ENCODE results near the gene MARCKSL1. TPM values are rescaled to one million over a fixed set of nuclear protein-coding genes. Genes with fewer than 3 reads are reported as not detected.

The MARCKSL1 gene, protein sequence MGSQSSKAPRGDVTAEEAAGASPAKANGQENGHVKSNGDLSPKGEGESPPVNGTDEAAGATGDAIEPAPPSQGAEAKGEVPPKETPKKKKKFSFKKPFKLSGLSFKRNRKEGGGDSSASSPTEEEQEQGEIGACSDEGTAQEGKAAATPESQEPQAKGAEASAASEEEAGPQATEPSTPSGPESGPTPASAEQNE
- 56.1 and 67.2 TPM in 2 replicates for total RNA-seq

DNA sequence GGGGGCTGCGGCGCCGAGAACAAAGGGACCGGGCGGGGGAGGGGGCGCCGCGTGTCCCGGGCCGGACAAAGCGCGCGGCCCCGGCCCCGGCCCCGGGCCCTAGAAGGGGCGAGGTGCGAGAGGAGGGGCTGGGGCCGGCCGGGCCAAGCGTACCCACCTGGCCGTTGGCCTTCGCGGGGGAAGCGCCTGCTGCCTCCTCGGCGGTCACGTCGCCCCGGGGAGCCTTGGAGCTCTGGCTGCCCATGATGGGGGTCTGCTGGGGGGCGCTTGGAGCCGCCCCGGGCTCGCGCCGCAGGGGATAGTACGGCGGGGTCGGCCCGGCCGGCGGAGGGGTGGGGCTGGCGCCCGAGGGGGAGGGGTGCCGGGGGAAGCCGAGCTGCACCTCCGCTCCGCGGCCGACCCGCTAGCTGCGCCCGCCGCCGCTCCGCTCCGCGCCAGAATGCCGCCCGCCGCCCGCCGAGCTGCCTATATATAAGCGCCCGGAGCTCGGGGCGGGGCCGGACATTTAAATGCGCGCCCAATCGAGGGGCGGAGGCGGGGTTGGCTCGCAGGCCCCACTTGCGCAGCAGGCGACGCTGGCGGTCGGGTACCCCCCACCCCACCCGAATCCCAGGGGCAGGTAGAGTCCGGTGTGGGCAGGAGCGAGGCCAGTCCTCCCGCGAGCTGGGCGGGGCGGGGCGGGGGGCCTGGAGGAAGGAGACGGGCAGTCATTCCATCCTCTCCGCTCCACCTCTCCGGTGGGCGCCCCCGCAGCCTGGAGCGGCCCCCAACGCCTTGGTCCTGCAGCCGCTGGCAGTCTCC is at the start of gene MARCKSL1:
Gene MARCKSL1, minus strand, starts transcription at position 444 of the 801 bp plus-strand sequence. Its CDS starts 200 bp downstream, at position 244.

DNA sequence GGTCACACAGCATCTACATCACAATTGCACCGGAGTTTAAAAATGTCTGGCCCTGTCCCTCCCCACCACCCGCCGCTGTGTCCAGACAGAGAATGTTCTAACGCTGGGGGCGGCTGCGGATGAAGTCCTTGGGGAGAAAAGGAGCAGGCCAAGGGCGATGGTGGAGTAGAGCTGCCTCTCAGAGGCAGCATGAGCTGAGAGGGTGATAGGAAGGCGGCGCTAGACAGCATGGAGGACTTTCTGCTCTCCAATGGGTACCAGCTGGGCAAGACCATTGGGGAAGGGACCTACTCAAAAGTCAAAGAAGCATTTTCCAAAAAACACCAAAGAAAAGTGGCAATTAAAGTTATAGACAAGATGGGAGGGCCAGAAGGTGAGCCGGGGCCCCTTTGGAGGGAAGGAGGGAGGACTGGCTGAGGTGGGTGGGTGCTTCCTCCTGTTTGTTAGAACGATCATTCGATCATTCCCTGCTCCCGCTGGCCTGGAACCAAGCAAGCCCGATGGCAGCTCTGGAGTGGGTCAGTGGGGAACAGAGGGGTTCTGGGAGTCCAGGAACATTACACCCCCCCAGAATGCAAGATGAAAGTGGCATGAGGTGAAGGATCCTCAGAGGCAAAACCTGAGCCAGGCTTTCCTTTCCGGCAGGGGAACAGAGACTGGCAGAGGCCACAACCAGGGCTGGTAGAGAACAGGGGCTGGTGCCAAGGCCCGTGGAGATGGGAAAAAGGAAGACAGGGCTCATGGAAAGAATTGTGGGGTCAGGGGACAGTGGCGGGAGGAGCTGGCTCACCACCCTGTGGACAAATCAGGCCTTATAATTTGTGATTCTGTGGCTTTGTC is 26.7 kb upstream of the MARCKSL1 start, which contains the start of the genes FAM229A and TSSK3:
Gene FAM229A, minus strand, starts transcription at position 12 of the 840 bp plus-strand sequence. CDS start 394 bp downstream, outside the sequence.
Gene TSSK3, plus strand, starts transcription at position 66 of the 840 bp plus-strand sequence. Its CDS starts 163 bp downstream, at position 229.

GRCh38 chr1:32291708-32292538 is 44.1 kb downstream of the MARCKSL1 start, which contains the start of gene HDAC1:
HDAC1 (plus strand) TSS chr1:32292083; CDS start chr1:32292170, 87 bp downstream.

Other genes with a start within 250 kb of the MARCKSL1 start
- 30.2 and 38.0 TPM in 2 replicates for gene KPNA6, start 228.2 kb downstream of the MARCKSL1 start, total RNA-seq
- gene TXLNA, start 156.6 kb downstream of the MARCKSL1 start, total RNA-seq: 60.7 and 83.4 TPM in 2 replicates
- 16.7 and 25.3 TPM in 2 replicates for gene CCDC28B, start 135.6 kb downstream of the MARCKSL1 start, total RNA-seq
- 1.3 and 2.0 TPM in 2 replicates for gene IQCC, start 130.6 kb downstream of the MARCKSL1 start, total RNA-seq
- gene DCDC2B, start 127.1 kb downstream of the MARCKSL1 start, total RNA-seq: not detected in 2 replicates
- gene TMEM234, start 113.9 kb downstream of the MARCKSL1 start, total RNA-seq: 9.1 and 11.1 TPM in 2 replicates
- 393 and 395 TPM in 2 replicates for gene EIF3I, start 113.8 kb downstream of the MARCKSL1 start, total RNA-seq
- gene FAM167B, start 89.0 kb downstream of the MARCKSL1 start, total RNA-seq: 0.97 and 3.6 TPM in 2 replicates
- gene LCK, start 85.0 kb downstream of the MARCKSL1 start, total RNA-seq: 0.32 TPM in 1 of 2 replicates, not detected in the other
- gene HDAC1, start 44.1 kb downstream of the MARCKSL1 start, total RNA-seq: 89.6 and 124 TPM in 2 replicates
- gene FAM229A, start 26.3 kb upstream of the MARCKSL1 start, total RNA-seq: 0.32 and 0.61 TPM in 2 replicates
- gene TSSK3, start 26.3 kb upstream of the MARCKSL1 start, total RNA-seq: not detected in 2 replicates
- gene BSDC1, start 58.2 kb upstream of the MARCKSL1 start, total RNA-seq: 46.1 and 63.7 TPM in 2 replicates
- gene ZBTB8B, start 128.8 kb upstream of the MARCKSL1 start, total RNA-seq: under 0.01 TPM in 1 of 2 replicates, not detected in the other
- 6.2 and 7.1 TPM in 2 replicates for gene ZBTB8A, start 203.2 kb upstream of the MARCKSL1 start, total RNA-seq